ENCODE results near the gene MAK.
"Not testable (repeated sequence)": the region's sequence is repeated elsewhere in the genome, so short reads cannot be mapped to it uniquely, and the experiment has no call there.

The MAK gene

DNA sequence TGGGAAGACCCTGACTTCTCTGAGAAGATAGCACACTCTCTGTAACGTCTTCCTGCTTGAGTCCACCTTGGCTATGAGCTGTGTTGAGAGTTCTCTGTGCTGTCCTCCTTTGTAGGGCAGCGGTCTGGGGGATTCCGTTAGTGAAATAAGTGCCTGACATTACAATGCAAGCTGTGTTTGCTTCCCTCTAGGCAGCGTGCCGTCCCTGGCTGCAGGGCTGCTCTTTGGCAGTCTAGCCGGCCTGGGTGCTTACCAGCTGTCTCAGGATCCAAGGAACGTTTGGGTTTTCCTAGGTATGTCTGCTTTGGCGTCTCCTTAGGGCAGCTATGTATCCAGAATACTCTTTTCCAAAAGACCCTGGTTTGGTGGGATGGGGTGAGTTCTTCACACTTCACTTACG, 112.6 kb downstream of the MAK start:
- DNase-seq (ENCODE audit: low read depth in 2 of 2), result no peak

GRCh38 chr6:10725044-10725443, 113.3 kb downstream of the MAK start:
- no peak for DNase-seq (ENCODE audit: low read depth in 2 of 2)

- DNase-seq (ENCODE audit: low read depth in 2 of 2), result no peak
Observed at GRCh38 chr6:10723567-10723881, 114.8 kb downstream of the MAK start.

DNA sequence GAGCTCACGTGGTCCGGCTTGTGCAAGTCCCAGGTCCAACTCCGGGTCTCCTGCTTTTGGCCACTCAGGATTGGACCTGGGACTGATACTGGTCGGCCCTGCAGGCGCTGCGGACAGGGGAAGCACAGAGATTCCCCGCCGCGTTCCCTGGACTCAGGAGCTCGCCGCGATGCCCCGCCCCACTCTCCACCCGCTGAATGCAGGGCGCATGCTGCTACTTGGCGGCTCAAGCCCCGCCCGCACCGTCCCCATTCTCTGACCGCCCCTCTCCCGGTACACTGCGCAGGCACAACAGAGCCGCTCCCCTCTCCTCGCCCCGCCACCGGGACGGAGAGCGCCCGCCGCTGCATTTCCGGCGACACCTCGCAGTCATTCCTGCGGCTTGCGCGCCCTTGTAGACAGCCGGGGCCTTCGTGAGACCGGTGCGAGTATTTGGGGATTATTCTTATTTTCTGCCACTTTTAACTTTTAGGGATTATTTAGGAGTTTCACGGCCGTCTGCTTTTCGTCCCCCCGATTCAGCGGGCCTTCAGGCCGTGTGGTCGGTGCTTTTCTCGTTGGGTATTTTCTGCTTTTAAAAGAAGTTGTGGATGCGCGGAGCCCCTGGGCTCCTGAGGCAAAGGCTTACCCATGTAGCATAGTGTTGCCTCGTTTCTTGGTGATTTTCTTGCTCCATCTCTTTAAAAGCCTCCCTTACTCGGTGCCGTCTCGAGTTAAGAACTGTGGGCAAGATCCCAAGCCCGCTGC, 115.3 kb downstream of the MAK start, which contains the start of gene TMEM14C:
Gene TMEM14C, plus strand, starts transcription at position 251 of the 747 bp plus-strand sequence. CDS start 1,544 bp downstream, outside the sequence.
- DNase-seq (ENCODE audit: low read depth in 2 of 2), result peak; percentile 82 to 92

- no peak for DNase-seq (ENCODE audit: low read depth in 2 of 2)
Observed at GRCh38 chr6:10722570-10722819, 115.8 kb downstream of the MAK start.

DNA sequence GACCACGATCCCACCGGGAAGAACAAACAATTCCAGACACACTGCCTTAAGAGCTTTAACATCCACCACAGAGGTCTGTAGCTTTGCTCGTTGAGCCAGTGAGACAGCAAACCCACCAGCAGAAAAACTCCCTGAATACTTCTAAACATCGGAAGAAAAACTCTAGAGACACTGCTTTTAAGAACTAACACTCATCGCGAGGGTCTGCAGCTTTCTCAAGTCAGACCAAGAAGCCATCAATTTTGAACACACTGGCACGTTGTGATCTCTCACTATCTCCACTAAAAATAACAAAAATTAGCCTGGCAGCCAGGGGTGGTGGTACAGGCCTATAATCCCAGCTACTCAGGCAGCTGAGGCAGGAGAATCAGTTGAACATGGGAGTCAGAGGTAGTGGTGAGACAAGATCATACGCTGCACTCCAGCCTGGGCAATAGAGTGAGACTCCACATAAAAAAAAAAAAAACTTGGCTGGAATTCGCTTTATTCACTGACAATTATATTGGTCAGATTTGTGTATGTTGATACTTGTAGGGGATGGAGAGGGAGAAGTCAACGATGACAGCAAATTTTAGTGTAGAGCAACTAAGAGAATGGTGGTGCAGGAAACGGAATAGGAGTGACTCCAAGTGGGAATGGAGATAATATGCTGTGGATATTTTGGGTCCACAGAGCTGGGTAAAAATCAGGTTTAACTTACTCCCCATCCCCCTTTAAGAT, 116.3 kb downstream of the MAK start:
- no peak for DNase-seq (ENCODE audit: low read depth in 2 of 2)

GRCh38 chr6:10720960-10721849, 117.1 kb downstream of the MAK start:
- not testable (repeated sequence) for DNase-seq (ENCODE audit: low read depth in 2 of 2)

DNA sequence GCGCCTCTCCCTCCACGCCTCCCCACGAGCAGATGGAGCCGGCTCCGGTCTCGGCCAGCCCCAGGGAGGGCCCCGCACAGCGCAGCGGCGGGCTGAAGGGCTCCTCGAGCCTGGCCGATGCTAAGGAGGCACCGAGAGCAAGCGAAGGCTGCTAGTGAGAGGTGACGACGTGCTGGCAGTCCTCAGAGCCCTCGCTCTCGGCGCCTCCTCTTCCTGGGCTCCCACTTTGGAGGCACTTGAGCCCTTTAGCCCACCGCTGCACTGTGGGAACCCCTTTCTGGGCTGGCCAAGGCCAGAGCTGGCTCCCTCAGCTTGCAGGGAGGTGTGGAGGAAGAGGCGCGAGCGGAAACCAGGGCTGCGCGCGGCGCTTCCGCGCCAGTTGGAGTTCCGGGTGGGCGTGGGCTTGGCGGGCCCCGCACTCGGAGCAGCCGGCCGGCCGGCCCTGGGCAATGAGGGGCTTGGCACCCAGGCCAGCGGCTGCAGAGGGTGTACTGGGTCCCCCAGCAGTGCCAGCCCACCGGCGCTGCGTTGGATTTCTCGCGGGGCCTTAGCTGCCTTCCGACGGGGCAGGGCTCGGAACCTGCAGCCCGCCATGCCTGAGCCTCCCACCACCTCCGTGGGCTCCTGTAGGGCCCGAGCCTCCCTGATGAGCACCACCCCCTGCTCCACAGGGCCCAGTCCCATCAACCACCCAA, 117.9 kb downstream of the MAK start:
- peak; percentile 36 to 50 for DNase-seq (ENCODE audit: low read depth in 2 of 2)

DNA sequence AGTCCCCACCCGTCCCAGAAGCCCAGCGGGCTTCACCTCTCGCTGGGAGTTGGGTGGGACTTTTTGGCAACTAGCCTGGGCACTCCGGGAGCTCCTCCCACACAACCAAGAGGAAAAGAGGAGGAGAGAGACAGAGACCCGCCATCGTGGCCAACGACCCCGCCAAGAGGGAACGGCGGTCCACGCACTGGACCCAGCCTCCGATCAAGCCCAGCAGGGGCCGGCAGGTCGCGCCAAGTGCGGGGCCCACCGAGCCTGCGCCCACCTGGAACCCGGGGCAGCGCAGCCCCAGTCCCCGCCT, 118.4 kb downstream of the MAK start:
- no peak for DNase-seq (ENCODE audit: low read depth in 2 of 2)

DNA sequence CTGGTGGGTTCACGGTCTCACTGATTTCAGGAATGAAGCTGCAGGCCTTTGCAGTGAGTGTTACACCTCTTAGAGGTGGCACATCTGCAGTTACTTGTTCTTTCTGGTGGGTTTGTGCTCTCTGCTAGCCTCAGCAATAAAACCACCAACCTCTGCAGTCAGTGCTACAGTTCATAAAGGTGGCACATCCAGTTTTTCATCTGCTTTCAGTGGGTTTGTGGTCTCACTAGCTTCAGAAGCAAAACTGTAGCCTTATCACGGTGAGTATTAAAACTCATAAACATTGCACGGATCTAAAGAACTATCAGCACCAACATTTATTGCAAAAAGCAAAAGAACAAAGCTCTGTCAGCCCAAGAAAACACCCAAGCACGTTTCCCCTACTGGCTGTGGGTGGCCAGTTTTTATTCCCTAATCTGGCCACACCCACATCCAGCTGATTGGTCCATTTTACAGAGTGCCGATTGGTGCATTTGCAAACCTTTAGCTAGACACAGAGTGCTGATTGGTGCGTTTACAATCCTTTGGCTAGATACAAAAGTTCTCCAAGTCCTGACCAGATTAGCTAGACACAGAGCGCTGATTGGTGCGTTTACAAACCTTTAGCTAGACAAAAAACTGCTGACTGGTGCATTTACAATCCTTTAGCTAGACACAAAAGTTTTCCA, 118.9 kb downstream of the MAK start:
- no peak for DNase-seq (ENCODE audit: low read depth in 2 of 2)

GRCh38 chr6:10713962-10714361, 124.4 kb downstream of the MAK start:
- no peak for DNase-seq (ENCODE audit: low read depth in 2 of 2)
